ENCODE measurements around the gene RABIF.
A peak's percentile ranks its signal among the peaks of the same experiment; 100 is the strongest.
"Not testable (repeated sequence)": the region's sequence is repeated elsewhere in the genome, so short reads cannot be mapped to it uniquely, and the experiment has no call there.

The RABIF gene

DNA sequence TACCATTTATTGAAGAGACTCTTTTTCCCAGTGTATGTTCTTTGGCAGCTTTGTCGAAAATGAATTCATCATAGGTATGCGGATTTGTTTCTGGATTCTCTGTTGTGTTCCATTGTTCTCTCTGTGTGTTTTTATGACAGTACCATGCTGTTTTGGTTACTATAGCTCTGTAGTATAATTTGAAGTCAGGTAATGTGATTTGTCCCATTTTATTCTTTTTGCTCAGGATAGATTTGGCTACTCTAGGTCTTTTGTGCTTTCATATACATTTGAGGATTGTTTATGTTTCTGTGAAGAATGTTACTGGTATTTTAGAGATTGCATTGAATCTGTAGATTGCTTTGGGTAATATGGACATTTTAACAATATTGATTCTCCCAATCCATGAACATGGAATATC, 43.5 kb upstream of the RABIF start:
- no peak overlapping the region for H4K5ac ChIP-seq (ENCODE audit: low read length)
- H3K23ac ChIP-seq (ENCODE audit: low read length) = no peak overlapping the region
- H2BK15ac ChIP-seq (replicated peaks; ENCODE audit: low read depth) = no peak overlapping the region
- H3K9ac ChIP-seq (ENCODE audit: low read length) = no peak overlapping the region
- no peak for DNase-seq
- WGBS (ENCODE audit: extremely low coverage, insufficient coverage, low lambda C conversion rate) = no CpG with 5 or more reads among the region's 2 CpGs
- no peaks in the 10 kb centered on the region for H3K79me2 ChIP-seq (ENCODE audit: control insufficient read depth, insufficient read depth, low read length)
- H3K56ac ChIP-seq (ENCODE audit: low read length) = no peak overlapping the region
- H3K36me3 ChIP-seq (ENCODE audit: control insufficient read depth, insufficient read depth, low read length) = no peaks in the 10 kb centered on the region
- no peaks in the 10 kb centered on the region for H3K79me1 ChIP-seq (ENCODE audit: low read length)
- H2BK120ac ChIP-seq (ENCODE audit: low read depth, low read length) = no peak overlapping the region
- no peak overlapping the region for H3K27ac ChIP-seq (ENCODE audit: low read depth, low read length)
- H3K4me3 ChIP-seq (ENCODE audit: low read length) = no peak overlapping the region
- no peak overlapping the region for H3K4ac ChIP-seq (ENCODE audit: low read depth, low read length)
- H3K27me3 ChIP-seq (ENCODE audit: insufficient read depth, low read length, poor library complexity) = no peaks in the 10 kb centered on the region
- no peaks in the 10 kb centered on the region for H3K4me1 ChIP-seq (ENCODE audit: control insufficient read depth, low read depth, low read length)
- H3K4me2 ChIP-seq (ENCODE audit: low read length) = no peak overlapping the region
- H4K8ac ChIP-seq (ENCODE audit: low read depth, low read length) = no peak overlapping the region
- H2BK5ac ChIP-seq (ENCODE audit: low read length) = no peak overlapping the region
- H3K18ac ChIP-seq (ENCODE audit: low read length) = no peak overlapping the region
- no peak overlapping the region for H2AK5ac ChIP-seq (ENCODE audit: low read length)

DNA sequence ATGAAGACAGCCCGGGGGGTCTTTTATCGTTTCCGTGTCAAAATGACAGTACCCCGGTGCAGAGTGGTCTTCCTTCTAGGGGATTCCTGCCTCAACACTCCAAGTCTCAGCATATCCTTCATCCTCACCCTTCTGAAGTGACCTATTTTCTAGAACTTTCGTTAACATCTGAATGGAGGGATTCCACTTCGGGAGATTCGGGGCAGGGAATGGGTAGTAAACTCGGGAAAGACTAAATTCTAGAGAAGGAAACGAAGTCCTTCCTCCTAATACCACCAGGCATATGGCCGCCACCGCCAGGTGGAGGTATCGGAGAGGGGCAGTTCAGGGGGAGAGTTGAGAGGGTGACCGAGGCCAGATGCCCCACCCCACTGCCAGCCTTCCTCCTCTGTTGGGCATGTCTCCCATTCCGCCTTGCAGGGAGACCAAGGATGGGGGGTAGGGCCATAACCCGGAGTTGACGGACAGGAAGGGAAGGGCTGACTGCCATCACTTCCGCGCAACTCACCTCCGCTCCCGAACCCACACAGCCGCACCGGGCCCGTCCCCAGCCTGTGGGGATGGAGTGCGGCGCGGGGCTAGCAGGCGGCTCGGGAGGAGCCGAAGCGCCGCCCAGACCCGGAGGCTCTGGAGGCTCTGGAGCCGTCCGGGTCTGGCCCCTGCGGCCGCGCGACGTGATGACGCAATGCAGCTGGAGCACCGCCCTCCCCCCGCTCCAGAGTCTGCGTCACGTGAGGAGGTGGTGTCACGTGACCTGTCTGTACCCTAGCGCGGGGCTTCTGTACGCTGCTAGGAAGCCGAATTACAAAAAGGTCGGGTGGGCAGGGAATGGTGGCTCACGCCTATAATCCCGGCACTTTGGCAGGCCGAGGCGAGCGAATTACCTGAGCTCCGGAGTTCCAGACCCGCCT, 37.9 kb upstream of the RABIF start, which contains the start of gene KLHL12:
Gene KLHL12, minus strand, starts transcription at position 654 of the 911 bp plus-strand sequence. CDS start 2,072 bp downstream, outside the sequence.
- H3K27me3 ChIP-seq (ENCODE audit: insufficient read depth, low read length, poor library complexity) = no peaks in the 10 kb centered on the region
- DNase-seq = peak; percentile 99
- no peak within 1 kb of the TSS for H3K18ac ChIP-seq (ENCODE audit: low read length)
- no peak within 1 kb of the TSS for H2BK15ac ChIP-seq (replicated peaks; ENCODE audit: low read depth)
- peak within 1 kb of the TSS; percentile 93 for H3K56ac ChIP-seq (ENCODE audit: low read length)
- peak within 1 kb of the TSS; percentile 75 for H2BK5ac ChIP-seq (ENCODE audit: low read length)
- H3K4ac ChIP-seq (ENCODE audit: low read depth, low read length) = no peak within 1 kb of the TSS
- no peaks in the 10 kb centered on the region for H3K79me2 ChIP-seq (ENCODE audit: control insufficient read depth, insufficient read depth, low read length)
- no peaks in the 10 kb centered on the region for H3K79me1 ChIP-seq (ENCODE audit: low read length)
- no peak within 1 kb of the TSS for H3K23ac ChIP-seq (ENCODE audit: low read length)
- H3K4me2 ChIP-seq (ENCODE audit: low read length) = peak within 1 kb of the TSS; percentile 52
- no peak within 1 kb of the TSS for H2AK5ac ChIP-seq (ENCODE audit: low read length)
- peak within 1 kb of the TSS; percentile 1 for H4K5ac ChIP-seq (ENCODE audit: low read length)
- peak within 1 kb of the TSS; percentile 71 for H3K27ac ChIP-seq (ENCODE audit: low read depth, low read length)
- no peaks in the 10 kb centered on the region for H3K36me3 ChIP-seq (ENCODE audit: control insufficient read depth, insufficient read depth, low read length)
- H3K4me1 ChIP-seq (ENCODE audit: control insufficient read depth, low read depth, low read length) = no peaks in the 10 kb centered on the region
- no peak within 1 kb of the TSS for H2BK120ac ChIP-seq (ENCODE audit: low read depth, low read length)
- H3K4me3 ChIP-seq (ENCODE audit: low read length) = peak within 1 kb of the TSS; percentile 82
- H3K9ac ChIP-seq (ENCODE audit: low read length) = peak within 1 kb of the TSS; percentile 89
- peak within 1 kb of the TSS; percentile 97 for H4K8ac ChIP-seq (ENCODE audit: low read depth, low read length)
- WGBS (ENCODE audit: extremely low coverage, insufficient coverage, low lambda C conversion rate) = no CpG with 5 or more reads among the region's 57 CpGs

DNA sequence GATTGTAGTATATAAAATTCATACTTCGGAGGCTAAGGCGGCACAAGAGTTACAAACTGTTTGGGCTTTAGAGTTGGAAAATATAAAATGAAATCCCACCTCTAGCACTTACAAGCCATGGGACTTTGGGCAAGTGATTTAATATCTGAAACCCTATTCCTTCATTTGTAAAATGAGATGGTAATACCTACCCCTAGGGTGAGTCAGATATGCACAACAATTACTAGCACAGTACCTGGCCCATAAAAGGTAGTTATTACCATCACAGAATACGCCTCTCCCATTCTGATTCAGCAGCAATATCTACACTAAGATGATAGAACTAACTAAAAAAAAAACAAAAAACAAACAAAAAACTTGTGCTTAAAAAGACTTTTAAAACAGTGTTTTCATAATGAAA, 34.6 kb upstream of the RABIF start:
- Histone ChIP-seq H3K27ac (ENCODE audit: low read depth, low read length) (no peak overlapping the region), H3K56ac (ENCODE audit: low read length) (no peak overlapping the region), H3K4me2 (ENCODE audit: low read length) (no peak overlapping the region), H3K18ac (ENCODE audit: low read length) (no peak overlapping the region), H2AK5ac (ENCODE audit: low read length) (no peak overlapping the region), H3K4ac (ENCODE audit: low read depth, low read length) (no peak overlapping the region), H3K9ac (ENCODE audit: low read length) (no peak overlapping the region), H3K4me1 (ENCODE audit: control insufficient read depth, low read depth, low read length) (no peaks in the 10 kb centered on the region), H3K79me1 (ENCODE audit: low read length) (no peaks in the 10 kb centered on the region), H4K5ac (ENCODE audit: low read length) (no peak overlapping the region), H2BK15ac (replicated peaks; ENCODE audit: low read depth) (no peak overlapping the region), H4K8ac (ENCODE audit: low read depth, low read length) (no peak overlapping the region), H2BK120ac (ENCODE audit: low read depth, low read length) (no peak overlapping the region), H3K27me3 (ENCODE audit: insufficient read depth, low read length, poor library complexity) (no peaks in the 10 kb centered on the region), H3K79me2 (ENCODE audit: control insufficient read depth, insufficient read depth, low read length) (no peaks in the 10 kb centered on the region), H3K36me3 (ENCODE audit: control insufficient read depth, insufficient read depth, low read length) (no peaks in the 10 kb centered on the region), H2BK5ac (ENCODE audit: low read length) (no peak overlapping the region), H3K4me3 (ENCODE audit: low read length) (no peak overlapping the region), H3K23ac (ENCODE audit: low read length) (no peak overlapping the region)
- no CpG with 5 or more reads among the region's 3 CpGs for whole genome bisulfite sequencing (ENCODE audit: extremely low coverage, insufficient coverage, low lambda C conversion rate)
- DNase-seq = no peak

DNA sequence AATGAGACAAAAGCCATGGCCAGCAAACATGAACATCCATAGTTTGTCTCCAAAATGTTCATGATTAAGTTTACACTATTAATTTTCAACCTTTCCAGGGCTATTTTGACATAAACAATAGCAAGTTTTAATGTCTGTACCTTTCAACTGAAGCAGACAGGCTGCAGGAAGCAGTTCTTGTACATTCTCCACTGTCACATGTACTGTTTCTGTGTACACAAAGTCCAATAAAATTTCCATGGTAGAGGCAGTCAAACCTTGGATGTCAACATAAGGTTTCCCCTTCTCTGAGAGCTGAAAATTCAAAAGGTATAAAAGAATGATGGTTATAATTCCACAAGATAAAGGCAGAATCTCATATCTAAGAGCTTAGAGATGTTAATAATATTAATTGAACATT, 30.7 kb upstream of the RABIF start:
- DNase-seq = no peak
- no peak overlapping the region for H3K27ac ChIP-seq (ENCODE audit: low read depth, low read length)
- H2BK5ac ChIP-seq (ENCODE audit: low read length) = no peak overlapping the region
- no peak overlapping the region for H3K56ac ChIP-seq (ENCODE audit: low read length)
- H2AK5ac ChIP-seq (ENCODE audit: low read length) = no peak overlapping the region
- no peaks in the 10 kb centered on the region for H3K27me3 ChIP-seq (ENCODE audit: insufficient read depth, low read length, poor library complexity)
- H3K36me3 ChIP-seq (ENCODE audit: control insufficient read depth, insufficient read depth, low read length) = peaks cover 2% of the 10 kb centered on the region
- no peak overlapping the region for H3K4me2 ChIP-seq (ENCODE audit: low read length)
- no peaks in the 10 kb centered on the region for H3K4me1 ChIP-seq (ENCODE audit: control insufficient read depth, low read depth, low read length)
- no peak overlapping the region for H2BK120ac ChIP-seq (ENCODE audit: low read depth, low read length)
- no peak overlapping the region for H4K8ac ChIP-seq (ENCODE audit: low read depth, low read length)
- H3K23ac ChIP-seq (ENCODE audit: low read length) = no peak overlapping the region
- no peaks in the 10 kb centered on the region for H3K79me1 ChIP-seq (ENCODE audit: low read length)
- H3K4me3 ChIP-seq (ENCODE audit: low read length) = no peak overlapping the region
- H2BK15ac ChIP-seq (replicated peaks; ENCODE audit: low read depth) = no peak overlapping the region
- no peaks in the 10 kb centered on the region for H3K79me2 ChIP-seq (ENCODE audit: control insufficient read depth, insufficient read depth, low read length)
- no peak overlapping the region for H4K5ac ChIP-seq (ENCODE audit: low read length)
- no peak overlapping the region for H3K4ac ChIP-seq (ENCODE audit: low read depth, low read length)
- no peak overlapping the region for H3K9ac ChIP-seq (ENCODE audit: low read length)
- no peak overlapping the region for H3K18ac ChIP-seq (ENCODE audit: low read length)

DNA sequence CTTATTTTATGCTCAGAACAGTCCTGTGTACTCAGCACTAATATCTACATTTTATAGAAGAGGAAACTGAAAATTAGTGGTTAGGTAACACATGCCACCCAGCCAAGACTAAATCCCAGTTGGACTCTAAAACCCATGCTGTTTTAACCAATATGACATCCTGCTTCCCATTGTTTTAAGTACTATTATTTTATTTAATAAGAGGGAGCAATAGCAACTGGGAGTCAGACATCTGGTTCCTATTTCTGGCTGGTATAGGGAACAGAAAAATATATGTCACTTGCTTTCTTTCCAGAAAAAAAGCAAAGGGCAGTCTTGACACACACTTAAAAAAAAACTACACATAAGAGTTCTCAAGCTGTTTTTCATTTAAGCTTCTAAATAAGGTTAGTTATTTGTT, 26.2 kb upstream of the RABIF start:
- Histone ChIP-seq H3K4ac (ENCODE audit: low read depth, low read length) (no peak overlapping the region), H4K8ac (ENCODE audit: low read depth, low read length) (no peak overlapping the region), H2BK5ac (ENCODE audit: low read length) (no peak overlapping the region), H3K18ac (ENCODE audit: low read length) (no peak overlapping the region), H3K36me3 (ENCODE audit: control insufficient read depth, insufficient read depth, low read length) (peaks cover 4% of the 10 kb centered on the region), H3K23ac (ENCODE audit: low read length) (no peak overlapping the region), H3K79me2 (ENCODE audit: control insufficient read depth, insufficient read depth, low read length) (no peaks in the 10 kb centered on the region), H4K5ac (ENCODE audit: low read length) (no peak overlapping the region), H3K56ac (ENCODE audit: low read length) (no peak overlapping the region), H3K4me3 (ENCODE audit: low read length) (no peak overlapping the region), H3K9ac (ENCODE audit: low read length) (no peak overlapping the region), H3K79me1 (ENCODE audit: low read length) (no peaks in the 10 kb centered on the region), H3K4me1 (ENCODE audit: control insufficient read depth, low read depth, low read length) (no peaks in the 10 kb centered on the region), H2AK5ac (ENCODE audit: low read length) (no peak overlapping the region), H3K27me3 (ENCODE audit: insufficient read depth, low read length, poor library complexity) (no peaks in the 10 kb centered on the region), H3K27ac (ENCODE audit: low read depth, low read length) (no peak overlapping the region), H2BK15ac (replicated peaks; ENCODE audit: low read depth) (no peak overlapping the region), H2BK120ac (ENCODE audit: low read depth, low read length) (no peak overlapping the region), H3K4me2 (ENCODE audit: low read length) (no peak overlapping the region)
- DNase-seq = no peak

DNA sequence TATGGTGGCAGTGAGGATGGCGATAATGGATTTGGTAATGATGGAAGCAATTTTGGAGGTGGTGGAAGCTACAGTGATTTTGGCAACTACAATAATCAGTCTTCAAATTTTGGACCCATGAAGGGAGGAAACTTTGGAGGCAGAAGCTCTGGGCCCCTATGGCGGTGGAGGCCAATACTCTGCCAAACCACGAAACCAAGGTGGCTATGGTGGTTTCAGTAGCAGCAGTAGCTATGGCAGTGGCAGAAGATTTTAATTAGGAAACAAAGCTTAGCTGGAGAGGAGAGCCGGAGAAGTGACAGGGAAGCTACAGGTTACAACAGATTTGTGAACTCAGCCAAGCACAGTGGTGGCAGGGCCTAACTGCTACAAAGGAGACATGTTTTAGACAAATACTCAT, 23.5 kb upstream of the RABIF start:
- not testable (repeated sequence) for H3K56ac ChIP-seq (ENCODE audit: low read length); H3K79me2 ChIP-seq (ENCODE audit: control insufficient read depth, insufficient read depth, low read length); H4K8ac ChIP-seq (ENCODE audit: low read depth, low read length); H3K4me3 ChIP-seq (ENCODE audit: low read length); H4K5ac ChIP-seq (ENCODE audit: low read length); H3K9ac ChIP-seq (ENCODE audit: low read length); H2AK5ac ChIP-seq (ENCODE audit: low read length); H3K36me3 ChIP-seq (ENCODE audit: control insufficient read depth, insufficient read depth, low read length); H2BK15ac ChIP-seq (replicated peaks; ENCODE audit: low read depth); H2BK5ac ChIP-seq (ENCODE audit: low read length); H3K23ac ChIP-seq (ENCODE audit: low read length); H2BK120ac ChIP-seq (ENCODE audit: low read depth, low read length); H3K4me1 ChIP-seq (ENCODE audit: control insufficient read depth, low read depth, low read length); H3K4ac ChIP-seq (ENCODE audit: low read depth, low read length); H3K27ac ChIP-seq (ENCODE audit: low read depth, low read length); DNase-seq; H3K18ac ChIP-seq (ENCODE audit: low read length); H3K4me2 ChIP-seq (ENCODE audit: low read length); H3K79me1 ChIP-seq (ENCODE audit: low read length); H3K27me3 ChIP-seq (ENCODE audit: insufficient read depth, low read length, poor library complexity)
- no CpG with 5 or more reads among the region's 4 CpGs for WGBS (ENCODE audit: extremely low coverage, insufficient coverage, low lambda C conversion rate)
